Measurements from ENCODE around the gene CD44. TPM values are rescaled to one million over a fixed set of nuclear protein-coding genes. Genes with fewer than 3 reads are reported as not detected.

The CD44 gene
- total RNA-seq, 1 donor from 2014 or later: 4.1 TPM

GRCh38 chr11:35233518-35233917 lies 94.5 kb downstream of the CD44 start:
- FAIRE-seq: no peak
- no peak for DNase-seq (ENCODE audit: low spot score in 2 of 2)

GRCh38 chr11:35234460-35235156 lies 95.6 kb downstream of the CD44 start:
- DNase-seq (ENCODE audit: low spot score in 2 of 2): no peak
- FAIRE-seq: no peak

- DNase-seq (ENCODE audit: low spot score in 2 of 2) (no peak), FAIRE-seq (no peak)
Observed at GRCh38 chr11:35235157-35235468, 96.1 kb downstream of the CD44 start.

GRCh38 chr11:35235498-35235897 lies 96.5 kb downstream of the CD44 start:
- no peak for FAIRE-seq
- DNase-seq (ENCODE audit: low spot score in 2 of 2): no peak

GRCh38 chr11:35235936-35236666 lies 97.1 kb downstream of the CD44 start:
- no peak for DNase-seq (ENCODE audit: low spot score in 2 of 2)
- FAIRE-seq: no peak

- FAIRE-seq: no peak
- DNase-seq (ENCODE audit: low spot score in 2 of 2): no peak
Observed at GRCh38 chr11:35236667-35237003, 97.7 kb downstream of the CD44 start.

- no peak for FAIRE-seq
- DNase-seq (ENCODE audit: low spot score in 2 of 2): no peak
Observed at GRCh38 chr11:35237351-35237750, 98.4 kb downstream of the CD44 start.

- DNase-seq (ENCODE audit: low spot score in 2 of 2): no peak
- no peak for FAIRE-seq
Observed at GRCh38 chr11:35237860-35238715, 99.1 kb downstream of the CD44 start.

- DNase-seq (ENCODE audit: low spot score in 2 of 2): no peak
- no peak for FAIRE-seq
Observed at GRCh38 chr11:35238882-35239281, 99.9 kb downstream of the CD44 start.

- no peak for DNase-seq (ENCODE audit: low spot score in 2 of 2)
- no peak for FAIRE-seq
Observed at GRCh38 chr11:35239471-35240075, 100.6 kb downstream of the CD44 start.

GRCh38 chr11:35241083-35241482 lies 102.1 kb downstream of the CD44 start:
- DNase-seq (ENCODE audit: low spot score in 2 of 2): no peak

GRCh38 chr11:35241531-35241930 lies 102.6 kb downstream of the CD44 start:
- no peak for FAIRE-seq
- DNase-seq (ENCODE audit: low spot score in 2 of 2): no peak

More at GRCh38 chr11:35241083-35241482, 102.1 kb downstream of the CD44 start:
- no peak for FAIRE-seq

- no peak for FAIRE-seq
- no peak for DNase-seq (ENCODE audit: low spot score in 2 of 2)
Observed at GRCh38 chr11:35242412-35243242, 103.7 kb downstream of the CD44 start.

GRCh38 chr11:35243774-35244173 lies 104.8 kb downstream of the CD44 start:
- DNase-seq (ENCODE audit: low spot score in 2 of 2): no peak
- FAIRE-seq: no peak

GRCh38 chr11:35245056-35245455 lies 106.1 kb downstream of the CD44 start:
- no peak for DNase-seq (ENCODE audit: low spot score in 2 of 2)
- FAIRE-seq: no peak

- no peak for DNase-seq (ENCODE audit: low spot score in 2 of 2)
- no peak for FAIRE-seq
Observed at GRCh38 chr11:35245786-35246185, 106.8 kb downstream of the CD44 start.

GRCh38 chr11:35246745-35247144 lies 107.8 kb downstream of the CD44 start:
- no peak for DNase-seq (ENCODE audit: low spot score in 2 of 2)
- FAIRE-seq: no peak

GRCh38 chr11:35247428-35247827 lies 108.5 kb downstream of the CD44 start:
- DNase-seq (ENCODE audit: low spot score in 2 of 2): no peak
- FAIRE-seq: no peak

GRCh38 chr11:35247863-35248262 lies 108.9 kb downstream of the CD44 start:
- DNase-seq (ENCODE audit: low spot score in 2 of 2): no peak
- FAIRE-seq: no peak

Data from frontal cortex (tissue), 4 donors.